Mammary epithelial cell (primary cell): ENCODE results near the gene IPCEF1.
"Not testable (repeated sequence)": the region's sequence is repeated elsewhere in the genome, so short reads cannot be mapped to it uniquely, and the experiment has no call there.

Experiments
- CTCF ChIP-seq, 2 donors: IDR thresholded peaks in 1 of 2; conservative IDR thresholded peaks in 1 of 2; 2 replicates each; pipeline ENCODE4 v1.5.1; 2011 to 2012; ENCODE audit warnings: inconsistent platforms in 2 of 2, low read length in 2 of 2, mild to moderate bottlenecking in 2 of 2, control low read depth in 1 of 2, low read depth in 1 of 2; ENCODE audit not compliant: insufficient read depth in 1 of 2; ENCODE audit errors: extremely low read depth in 1 of 2
- EZH2 ChIP-seq: IDR thresholded peaks from 2 replicates; pipeline ENCODE4 v1.6.1; 2012; ENCODE audit warnings: low read length, inconsistent platforms, borderline replicate concordance

- not testable (repeated sequence) for TF ChIP-seq CTCF (conservative IDR thresholded peaks at IDR 0.05 in 1 of 2, IDR thresholded peaks at IDR 0.05 in 1 of 2; ENCODE audit: extremely low read depth in 1 of 2, insufficient read depth in 1 of 2, low read depth in 1 of 2, low read length in 2 of 2); EZH2
Measured at GRCh38 chr6:154172393-154172792, 184.2 kb downstream of the IPCEF1 start.
